ENCODE measurements around the gene SEMA5A. TPM values are rescaled to one million over a fixed set of nuclear protein-coding genes. Genes with fewer than 3 reads are reported as not detected.
A peak's percentile ranks its signal among the peaks of the same experiment; 100 is the strongest.

Gene SEMA5A
- total RNA-seq, 3 donors from 2014 or later: 3.0 to 35.4 (median 25.9) TPM

DNA sequence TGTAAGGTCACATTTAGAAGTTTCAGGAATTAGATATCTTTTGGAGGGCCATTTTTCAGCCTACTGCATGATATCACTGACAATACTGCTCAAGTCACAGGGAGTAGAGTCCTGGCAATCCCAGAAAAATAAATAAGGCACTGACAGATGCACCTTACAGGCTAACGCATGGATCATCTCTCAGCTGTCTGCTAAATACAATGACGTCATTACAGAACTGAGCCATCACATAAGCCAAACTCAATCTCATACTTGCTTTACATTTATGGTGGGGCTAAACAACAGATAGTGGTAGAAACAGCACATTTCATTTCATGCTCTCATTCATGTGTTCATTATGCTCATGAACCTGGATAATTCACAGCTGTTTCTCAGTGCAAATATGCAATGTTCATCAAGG lies 243.7 kb downstream of the SEMA5A start:
- no peak for TF ChIP-seq POLR2AphosphoS5 (IDR thresholded peaks at IDR 0.05)
- TF ChIP-seq, protein P1, sequence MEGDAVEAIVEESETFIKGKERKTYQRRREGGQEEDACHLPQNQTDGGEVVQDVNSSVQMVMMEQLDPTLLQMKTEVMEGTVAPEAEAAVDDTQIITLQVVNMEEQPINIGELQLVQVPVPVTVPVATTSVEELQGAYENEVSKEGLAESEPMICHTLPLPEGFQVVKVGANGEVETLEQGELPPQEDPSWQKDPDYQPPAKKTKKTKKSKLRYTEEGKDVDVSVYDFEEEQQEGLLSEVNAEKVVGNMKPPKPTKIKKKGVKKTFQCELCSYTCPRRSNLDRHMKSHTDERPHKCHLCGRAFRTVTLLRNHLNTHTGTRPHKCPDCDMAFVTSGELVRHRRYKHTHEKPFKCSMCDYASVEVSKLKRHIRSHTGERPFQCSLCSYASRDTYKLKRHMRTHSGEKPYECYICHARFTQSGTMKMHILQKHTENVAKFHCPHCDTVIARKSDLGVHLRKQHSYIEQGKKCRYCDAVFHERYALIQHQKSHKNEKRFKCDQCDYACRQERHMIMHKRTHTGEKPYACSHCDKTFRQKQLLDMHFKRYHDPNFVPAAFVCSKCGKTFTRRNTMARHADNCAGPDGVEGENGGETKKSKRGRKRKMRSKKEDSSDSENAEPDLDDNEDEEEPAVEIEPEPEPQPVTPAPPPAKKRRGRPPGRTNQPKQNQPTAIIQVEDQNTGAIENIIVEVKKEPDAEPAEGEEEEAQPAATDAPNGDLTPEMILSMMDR (IDR thresholded peaks at IDR 0.05): no peak
- TF ChIP-seq POLR2A (IDR thresholded peaks at IDR 0.05): no peak
- no peak for DNase-seq (ENCODE audit: low spot score in 2 of 2)
- H3K9me3 ChIP-seq: no peaks in the 10 kb centered on the region
- H3K27me3 ChIP-seq: no peaks in the 10 kb centered on the region
- no peak overlapping the region for H3K4me3 ChIP-seq
- intact Hi-C loops (cut with DNase I; ENCODE audit: low total_unique reads): no loop called here
- H3K36me3 ChIP-seq: no peaks in the 10 kb centered on the region
- no peaks in the 10 kb centered on the region for H3K4me1 ChIP-seq
- H3K27ac ChIP-seq: peak overlapping the region in 1 of 2 donors; percentile 61

DNA sequence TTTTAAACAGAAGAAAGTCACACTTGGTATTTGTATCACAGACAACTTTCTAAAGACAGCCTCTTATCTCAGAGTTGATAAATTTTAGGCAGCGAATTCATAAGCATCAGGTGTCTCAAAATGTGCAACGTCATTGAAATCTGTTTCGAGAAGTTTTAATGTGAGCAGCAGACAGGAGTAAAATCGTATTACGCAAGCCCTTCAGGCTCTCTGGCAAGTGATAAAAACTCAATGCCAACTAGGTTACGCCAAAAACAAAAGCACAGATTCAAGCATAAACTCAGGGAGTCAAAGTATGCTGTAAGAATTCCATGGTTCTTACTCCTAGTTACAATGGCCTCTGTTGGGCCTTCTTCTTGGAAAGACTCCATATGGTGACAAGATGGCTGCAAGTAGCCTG lies 244.7 kb downstream of the SEMA5A start:
- H3K9me3 ChIP-seq: no peaks in the 10 kb centered on the region
- no peaks in the 10 kb centered on the region for H3K27me3 ChIP-seq
- H3K4me3 ChIP-seq: no peak overlapping the region
- no peaks in the 10 kb centered on the region for H3K36me3 ChIP-seq
- H3K27ac ChIP-seq: peak overlapping the region; percentile 59 to 61
- intact Hi-C loops (cut with DNase I; ENCODE audit: low total_unique reads): no loop called here
- TF ChIP-seq, protein P1 (IDR thresholded peaks at IDR 0.05): no peak
- TF ChIP-seq POLR2AphosphoS5 (IDR thresholded peaks at IDR 0.05) (peak in 1 of 3 donors; percentile 57), POLR2A (IDR thresholded peaks at IDR 0.05) (no peak)
- H3K4me1 ChIP-seq: no peaks in the 10 kb centered on the region
- peak in 1 of 2 donors; percentile 60 for DNase-seq (ENCODE audit: low spot score in 2 of 2)

DNA sequence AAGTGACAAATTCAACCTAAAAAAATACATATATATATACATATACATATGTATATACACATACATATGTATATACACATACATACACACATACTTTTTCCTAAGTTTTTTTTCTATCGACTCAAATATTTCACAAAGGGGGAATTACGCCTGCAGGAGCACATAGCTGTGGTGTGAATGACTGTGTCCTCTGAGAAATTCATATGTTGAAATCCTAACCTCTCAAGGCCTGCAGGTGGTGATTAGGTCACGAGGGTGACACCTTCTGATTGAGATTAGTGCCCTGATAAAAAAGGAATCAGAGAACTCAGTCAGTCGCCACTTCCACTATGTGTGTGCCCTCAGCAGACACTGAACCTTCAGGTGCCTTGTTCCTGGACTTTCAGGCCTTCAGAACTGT lies 248.7 kb downstream of the SEMA5A start:
- no peak overlapping the region for H3K4me3 ChIP-seq
- no peaks in the 10 kb centered on the region for H3K4me1 ChIP-seq
- H3K9me3 ChIP-seq: no peaks in the 10 kb centered on the region
- no peaks in the 10 kb centered on the region for H3K36me3 ChIP-seq
- no peak for TF ChIP-seq POLR2A (IDR thresholded peaks at IDR 0.05)
- TF ChIP-seq POLR2AphosphoS5 (IDR thresholded peaks at IDR 0.05): no peak
- TF ChIP-seq, protein P1 (IDR thresholded peaks at IDR 0.05): no peak
- no peak for DNase-seq (ENCODE audit: low spot score in 2 of 2)
- H3K27me3 ChIP-seq: no peaks in the 10 kb centered on the region
- intact Hi-C loops (cut with DNase I; ENCODE audit: low total_unique reads): no loop called here
- no peak overlapping the region for H3K27ac ChIP-seq

DNA sequence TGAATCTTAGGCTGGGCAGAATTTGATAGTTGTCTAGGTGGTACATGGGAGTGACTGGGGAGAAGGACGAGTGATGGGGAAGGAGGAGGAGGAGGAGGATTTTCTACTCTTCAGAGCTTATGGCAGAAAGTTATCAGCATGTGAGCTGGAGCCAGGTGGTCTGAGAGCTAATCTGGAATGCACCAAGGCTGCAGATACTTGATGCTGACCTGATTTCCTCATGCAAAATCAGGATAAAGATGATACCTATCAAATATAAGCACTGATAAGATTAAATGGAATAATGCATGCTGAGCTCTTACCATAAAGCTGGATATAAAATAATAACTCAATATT lies 250.4 kb downstream of the SEMA5A start:
- no peak for TF ChIP-seq POLR2A (IDR thresholded peaks at IDR 0.05)
- TF ChIP-seq, protein P1 (IDR thresholded peaks at IDR 0.05): no peak
- TF ChIP-seq POLR2AphosphoS5 (IDR thresholded peaks at IDR 0.05): no peak
- Histone ChIP-seq H3K27ac (no peak overlapping the region), H3K27me3 (no peaks in the 10 kb centered on the region), H3K9me3 (no peaks in the 10 kb centered on the region), H3K36me3 (no peaks in the 10 kb centered on the region), H3K4me3 (no peak overlapping the region), H3K4me1 (no peaks in the 10 kb centered on the region)
- intact Hi-C loops (cut with DNase I; ENCODE audit: low total_unique reads): no loop called here
- DNase-seq (ENCODE audit: low spot score in 2 of 2): no peak

DNA sequence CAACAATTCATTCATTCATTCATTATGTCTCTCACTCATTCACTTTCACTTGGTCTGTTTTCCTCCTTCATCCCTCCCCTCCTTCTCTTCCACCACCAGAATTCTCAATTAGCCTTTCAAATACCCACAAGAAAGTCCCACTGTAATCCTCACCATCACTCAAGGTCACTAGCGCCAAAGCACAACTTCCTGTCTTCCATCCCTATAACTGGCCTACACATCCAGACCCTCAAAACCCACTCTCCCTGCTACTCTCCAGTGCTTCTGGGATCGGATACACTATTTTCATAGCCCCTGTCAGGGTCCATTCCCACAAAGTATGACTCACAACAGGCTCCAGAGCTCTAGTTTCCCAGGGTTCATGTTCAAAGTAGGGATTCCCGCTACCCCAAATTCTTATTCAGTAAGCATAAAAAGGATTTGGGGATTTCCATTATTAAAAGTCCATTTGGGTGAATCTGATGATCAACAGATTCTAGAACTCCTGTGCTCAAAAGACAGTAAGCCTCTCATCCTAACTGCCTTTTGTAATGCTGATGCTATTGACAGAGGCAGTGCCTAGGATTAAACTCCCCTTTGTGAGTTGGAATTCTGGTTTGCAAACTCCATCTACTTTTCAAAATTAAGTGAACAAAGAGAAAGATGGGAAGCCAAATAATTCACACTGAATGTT lies 250.9 kb downstream of the SEMA5A start:
- Histone ChIP-seq H3K27ac (no peak overlapping the region), H3K4me1 (no peaks in the 10 kb centered on the region), H3K4me3 (no peak overlapping the region), H3K36me3 (no peaks in the 10 kb centered on the region), H3K9me3 (no peaks in the 10 kb centered on the region), H3K27me3 (no peaks in the 10 kb centered on the region)
- DNase-seq (ENCODE audit: low spot score in 2 of 2): no peak
- intact Hi-C loops (cut with DNase I; ENCODE audit: low total_unique reads): no loop called here
- TF ChIP-seq POLR2A (IDR thresholded peaks at IDR 0.05) (no peak), POLR2AphosphoS5 (IDR thresholded peaks at IDR 0.05) (no peak)
- TF ChIP-seq, protein P1 (IDR thresholded peaks at IDR 0.05): no peak

Data from breast epithelium (tissue), 4 donors.